GM23338 (cell line): ENCODE measurements around the gene OR2L13. TPM values are rescaled to one million over a fixed set of nuclear protein-coding genes. Genes with fewer than 3 reads are reported as not detected.

ENCODE experiments used
- ATAC-seq: fragments of 200-7000 bp; cut with Tn5 transposase; 3 replicates; pipeline ENCODE4 v1.9.1; 2020
- DNase-seq: peaks from one replicate; pipeline ENCODE4 v3.0.0-alpha.2; 2015; ENCODE audit warnings: low spot score
- H2AFZ ChIP-seq: fragments of 200-600 bp; sonication (generic); 2 replicates; pipeline ENCODE4 v1.8.0; 2016; ENCODE audit warnings: antibody characterized with exemption, mild to moderate bottlenecking, moderate library complexity
- H3F3A ChIP-seq: fragments of 200-600 bp; sonication (generic); replicated peaks from 2 replicates; pipeline ENCODE4 v1.8.0; 2017; ENCODE audit warnings: antibody characterized with exemption, mixed run types, low read depth
- H3K27ac ChIP-seq: fragments of 200-600 bp; sonication (generic); 2 replicates; pipeline ENCODE4 v1.6.1; 2016; ENCODE audit warnings: low read depth
- H3K27me3 ChIP-seq: fragments of 200-600 bp; sonication (generic); 2 replicates; pipeline ENCODE4 v1.8.0; 2016; ENCODE audit warnings: mild to moderate bottlenecking, mixed run types, moderate library complexity; ENCODE audit not compliant: insufficient read depth
- H3K36me3 ChIP-seq: fragments of 200-600 bp; sonication (generic); 2 replicates; pipeline ENCODE4 v1.8.0; 2016; ENCODE audit warnings: mild to moderate bottlenecking; ENCODE audit not compliant: insufficient read depth
- H3K4me1 ChIP-seq: fragments of 200-600 bp; sonication (generic); 2 replicates; pipeline ENCODE4 v1.8.0; 2016; ENCODE audit warnings: mild to moderate bottlenecking, moderate library complexity; ENCODE audit not compliant: insufficient read depth
- H3K4me2 ChIP-seq: fragments of 200-600 bp; sonication (generic); 2 replicates; pipeline ENCODE4 v1.7.1; 2017; ENCODE audit warnings: mixed run types
- H3K4me3 ChIP-seq: fragments of 200-600 bp; sonication (generic); 2 replicates; pipeline ENCODE4 v1.6.1; 2016; ENCODE audit warnings: mixed run types
- H3K79me2 ChIP-seq: fragments of 200-600 bp; sonication (generic); replicated peaks from 2 replicates; pipeline ENCODE4 v1.8.0; 2017; ENCODE audit warnings: mild to moderate bottlenecking; ENCODE audit not compliant: insufficient read depth
- H3K9me2 ChIP-seq: fragments of 200-600 bp; sonication (generic); 2 replicates; pipeline ENCODE4 v1.8.0; 2017; ENCODE audit not compliant: insufficient read depth
- H4K20me1 ChIP-seq: fragments of 200-600 bp; sonication (generic); replicated peaks from 2 replicates; pipeline ENCODE4 v1.8.0; 2017; ENCODE audit warnings: mild to moderate bottlenecking; ENCODE audit not compliant: insufficient read depth
- H3K27ac Mint-ChIP-seq: 2 replicates; pipeline ENCODE4 v1.8.0; 2020; ENCODE audit warnings: inconsistent platforms, mild to moderate bottlenecking, moderate library complexity, mixed read lengths
- H3K27me3 Mint-ChIP-seq: 3 replicates; pipeline ENCODE4 v1.8.0; 2022; ENCODE audit warnings: low read depth, mild to moderate bottlenecking, moderate library complexity, mixed read lengths, inconsistent platforms; ENCODE audit not compliant: insufficient read depth, poor library complexity
- H3K36me3 Mint-ChIP-seq: 3 replicates; pipeline ENCODE4 v1.8.0; 2021; ENCODE audit warnings: low read depth, mild to moderate bottlenecking, inconsistent platforms, moderate library complexity, mixed read lengths
- H3K4me1 Mint-ChIP-seq: 3 replicates; pipeline ENCODE4 v1.8.0; 2020; ENCODE audit warnings: mild to moderate bottlenecking, inconsistent platforms, mixed read lengths
- H3K4me3 Mint-ChIP-seq: 3 replicates; pipeline ENCODE4 v1.8.0; 2021; ENCODE audit warnings: moderate library complexity, mild to moderate bottlenecking, inconsistent platforms, mixed read lengths
- H3K9me3 Mint-ChIP-seq: 3 replicates; pipeline ENCODE4 v1.8.0; 2020; ENCODE audit warnings: moderate library complexity, mild to moderate bottlenecking, inconsistent platforms, mixed read lengths
- ETS1 ChIP-seq: IDR thresholded peaks from 2 replicates; pipeline ENCODE4 v1.6.1; 2016; ENCODE audit warnings: antibody characterized with exemption
- EZH2 ChIP-seq: fragments of 200-600 bp; sonication (generic); IDR thresholded peaks from one replicate; pipeline ENCODE4 v1.8.0; 2017; ENCODE audit warnings: antibody characterized with exemption, mild to moderate bottlenecking, low read depth; ENCODE audit not compliant: unreplicated experiment
- EZH2phosphoT487 ChIP-seq: fragments of 200-600 bp; sonication (generic); IDR thresholded peaks from one replicate; pipeline ENCODE4 v1.8.1; 2018; ENCODE audit warnings: antibody characterized with exemption; ENCODE audit not compliant: unreplicated experiment
- JUNB ChIP-seq: IDR thresholded peaks from one replicate; pipeline ENCODE4 v1.6.1; 2016; ENCODE audit warnings: antibody characterized with exemption; ENCODE audit not compliant: unreplicated experiment
- NANOG ChIP-seq: IDR thresholded peaks from 2 replicates; pipeline ENCODE4 v1.6.1; 2016; ENCODE audit warnings: antibody characterized with exemption, borderline replicate concordance
- POLR2AphosphoS5 ChIP-seq: IDR thresholded peaks from 2 replicates; pipeline ENCODE4 v1.6.1; 2016; ENCODE audit warnings: antibody characterized with exemption, low read depth
- REST ChIP-seq: IDR thresholded peaks from one replicate; pipeline ENCODE4 v1.6.1; 2018; ENCODE audit warnings: antibody characterized with exemption; ENCODE audit not compliant: unreplicated experiment
- ZNF114 ChIP-seq: fragments of 250-450 bp; sonication (Bioruptor Pico); IDR thresholded peaks from 2 replicates; pipeline ENCODE4 v1.5.0; 2020; ENCODE audit warnings: mild to moderate bottlenecking, moderate library complexity
- ZNF331 ChIP-seq: fragments of 250-450 bp; sonication (Bioruptor Pico); IDR thresholded peaks from 2 replicates; pipeline ENCODE4 v1.5.0; 2020; ENCODE audit warnings: low read depth, mild to moderate bottlenecking, moderate library complexity
- ZNF462 ChIP-seq: fragments of 250-450 bp; sonication (Bioruptor Pico); IDR thresholded peaks from 2 replicates; pipeline ENCODE4 v1.5.0; 2020; ENCODE audit warnings: mild to moderate bottlenecking, moderate library complexity
- polyA plus RNA-seq: library from polyadenylated mRNA; unstranded; fragments of >200 nt; fragmentation: Nextera tagmentation; extraction: Ambion mirVana; gene quantifications from 2 replicates; pipeline ENCODE4 v1.2.1, GENCODE V29; 2016
- total RNA-seq: library from RNA; depleted of rRNA; stranded (reverse); fragments of >200 nt; shearing (Covaris generic); gene quantifications from 2 replicates; pipeline ENCODE4 v1.2.3, GENCODE V29; 2014

Gene OR2L13
- total and polyA plus RNA-seq, 2 experiments from 2014 or later, result not detected

- Histone ChIP-seq H4K20me1 (no peaks in the 10 kb centered on the region), H3K4me1 (no peaks in the 10 kb centered on the region), H3F3A (no peaks in the 10 kb centered on the region), H3K36me3 (peaks cover 13% of the 10 kb centered on the region; the same call in 1 of the 2 replicates), H3K9me2 (no peaks in the 10 kb centered on the region), H3K4me2 (no peak overlapping the region), H2AFZ (no peak overlapping the region), H3K27ac (no peak overlapping the region), H3K4me3 (no peak overlapping the region), H3K27me3 (no peaks in the 10 kb centered on the region), H3K79me2 (no peaks in the 10 kb centered on the region)
- Mint-ChIP-seq H3K9me3 (peaks cover 80% of the 10 kb centered on the region), H3K4me1 (no peaks in the 10 kb centered on the region), H3K4me3 (no peak overlapping the region), H3K27me3 (no peaks in the 10 kb centered on the region), H3K27ac (no peak overlapping the region), H3K36me3 (peaks cover 35% of the 10 kb centered on the region)
- ATAC-seq (no peak), DNase-seq (no peak)
- no peak for TF ChIP-seq JUNB
- TF ChIP-seq ETS1, result no peak
- no peak for TF ChIP-seq NANOG
Measured at GRCh38 chr1:248054671-248055070, 40.3 kb upstream of the OR2L13 start.

GRCh38 chr1:248055261-248055660 is 39.7 kb upstream of the OR2L13 start:
- Mint-ChIP-seq H3K27me3 (no peaks in the 10 kb centered on the region), H3K9me3 (peaks cover 76% of the 10 kb centered on the region)
- no peak overlapping the region for H3K27ac ChIP-seq
- no peak for TF ChIP-seq ZNF462 (CRISPR knock-in tag)
- no peak for TF ChIP-seq ETS1
- TF ChIP-seq ZNF331 (CRISPR knock-in tag), result no peak
- TF ChIP-seq EZH2phosphoT487, result no peak
- TF ChIP-seq REST, result no peak
- TF ChIP-seq JUNB, result no peak
- TF ChIP-seq EZH2, result no peak
- TF ChIP-seq POLR2AphosphoS5, result no peak
- no peak for TF ChIP-seq ZNF114 (CRISPR knock-in tag)
- no peak for TF ChIP-seq NANOG

More at GRCh38 chr1:248055261-248055660, 39.7 kb upstream of the OR2L13 start:
- Histone ChIP-seq H3K9me2 (no peaks in the 10 kb centered on the region), H4K20me1 (no peaks in the 10 kb centered on the region), H3K27me3 (no peaks in the 10 kb centered on the region), H3K4me2 (no peak overlapping the region), H3K4me3 (no peak overlapping the region), H3K4me1 (no peaks in the 10 kb centered on the region), H2AFZ (no peak overlapping the region), H3F3A (no peaks in the 10 kb centered on the region), H3K36me3 (peaks cover 13% of the 10 kb centered on the region; the same call in 1 of the 2 replicates), H3K79me2 (no peaks in the 10 kb centered on the region)
- H3K4me3 Mint-ChIP-seq, result no peak overlapping the region
- H3K36me3 Mint-ChIP-seq, result peaks cover 35% of the 10 kb centered on the region
- ATAC-seq (no peak), DNase-seq (no peak)
- H3K4me1 Mint-ChIP-seq, result no peaks in the 10 kb centered on the region
- no peak overlapping the region for H3K27ac Mint-ChIP-seq
